PC-9 (cell line): ENCODE measurements around the gene DSCAML1. TPM values are rescaled to one million over a fixed set of nuclear protein-coding genes. Genes with fewer than 3 reads are reported as not detected.

ENCODE experiments used
- BruUV-seq: library from RNA; stranded (reverse); fragments of 400-500 nt; replicated peaks from 2 replicates; lab custom pipeline; 2021; lab: Mats Ljungman, UMichigan
- CTCF ChIA-PET: fragments of 300-600 bp; sonication (Branson Sonifier 250); formaldehyde crosslinking; loops from one replicate; lab custom pipeline; 2022; ENCODE audit warnings: antibody characterized with exemption; lab: Charles Lee
- POLR2A ChIA-PET: fragments of 300-600 bp; sonication (Branson Sonifier 250); formaldehyde crosslinking; loops from one replicate; lab custom pipeline; 2022; ENCODE audit warnings: antibody characterized with exemption; ENCODE audit not compliant: unreplicated experiment; lab: Charles Lee
- DNase-seq, 2 experiments: peaks; one replicate each; pipeline versions ENCODE4 v3.0.0 to v3.0.0-alpha.2; 2015 to 2022; ENCODE audit warnings: mixed read lengths in 1 of 2
- H2AFZ ChIP-seq: fragments of 200-600 bp; sonication (generic); 2 replicates; pipeline ENCODE4 v1.8.1; 2017; ENCODE audit warnings: antibody characterized with exemption
- H3F3A ChIP-seq: fragments of 200-600 bp; sonication (generic); 2 replicates; pipeline ENCODE4 v1.8.1; 2017; ENCODE audit warnings: antibody characterized with exemption, mild to moderate bottlenecking, low read depth; ENCODE audit not compliant: insufficient read depth
- H3K27ac ChIP-seq: fragments of 200-600 bp; sonication (generic); 2 replicates; pipeline ENCODE4 v1.6.1; 2016; ENCODE audit warnings: mixed run types
- H3K27me3 ChIP-seq: fragments of 200-600 bp; sonication (generic); 2 replicates; pipeline ENCODE4 v1.6.1; 2016; ENCODE audit warnings: low read depth, mixed run types; ENCODE audit not compliant: insufficient read depth
- H3K36me3 ChIP-seq: fragments of 200-600 bp; sonication (generic); 2 replicates; pipeline ENCODE4 v1.6.1; 2016; ENCODE audit warnings: low read depth, mixed run types
- H3K4me1 ChIP-seq: fragments of 200-600 bp; sonication (generic); replicated peaks from 2 replicates; pipeline ENCODE4 v1.6.1; 2016; ENCODE audit warnings: mixed run types; ENCODE audit not compliant: insufficient read depth
- H3K4me2 ChIP-seq: fragments of 200-600 bp; sonication (generic); 2 replicates; pipeline ENCODE4 v1.6.1; 2017; ENCODE audit warnings: mixed run types
- H3K4me3 ChIP-seq: fragments of 200-600 bp; sonication (generic); 2 replicates; pipeline ENCODE4 v1.6.1; 2016; ENCODE audit warnings: mixed run types
- H3K79me2 ChIP-seq: fragments of 200-600 bp; sonication (generic); 2 replicates; pipeline ENCODE4 v1.6.1; 2017; ENCODE audit warnings: low read depth, mixed run types
- H3K9me2 ChIP-seq: fragments of 200-600 bp; sonication (generic); 2 replicates; pipeline ENCODE4 v1.8.1; 2017; ENCODE audit warnings: mild to moderate bottlenecking; ENCODE audit not compliant: insufficient read depth
- H3K9me3 ChIP-seq: fragments of 200-600 bp; sonication (generic); 2 replicates; pipeline ENCODE4 v1.8.1; 2016; ENCODE audit warnings: low read depth; ENCODE audit not compliant: insufficient read depth
- H4K20me1 ChIP-seq: fragments of 200-600 bp; sonication (generic); 2 replicates; pipeline ENCODE4 v1.8.1; 2017; ENCODE audit not compliant: insufficient read depth
- EZH2 ChIP-seq: fragments of 200-600 bp; sonication (generic); IDR thresholded peaks from 2 replicates; pipeline ENCODE4 v1.8.0; 2017; ENCODE audit warnings: antibody characterized with exemption, low read depth
- intact Hi-C: fragments of 100-400 bp; cut with micrococcal nuclease; formaldehyde crosslinking; loops from one replicate; pipeline ENCODE4 v1.10.0; 2022; ENCODE audit not compliant: unreplicated experiment
- total RNA-seq: library from RNA; stranded (reverse); gene quantifications from 2 replicates; pipeline ENCODE4 v1.2.3, GENCODE V29; 2021
- TF ChIP-seq, protein P1 (sequence below): fragments of 200-600 bp; sonication (generic); conservative IDR thresholded peaks from 2 replicates; pipeline ENCODE4 v1.6.1; 2017; ENCODE audit warnings: mixed run types, antibody characterized with exemption, mild to moderate bottlenecking, moderate library complexity

The DSCAML1 gene
- total RNA-seq, 1 experiment from 2014 or later = not detected

DNA sequence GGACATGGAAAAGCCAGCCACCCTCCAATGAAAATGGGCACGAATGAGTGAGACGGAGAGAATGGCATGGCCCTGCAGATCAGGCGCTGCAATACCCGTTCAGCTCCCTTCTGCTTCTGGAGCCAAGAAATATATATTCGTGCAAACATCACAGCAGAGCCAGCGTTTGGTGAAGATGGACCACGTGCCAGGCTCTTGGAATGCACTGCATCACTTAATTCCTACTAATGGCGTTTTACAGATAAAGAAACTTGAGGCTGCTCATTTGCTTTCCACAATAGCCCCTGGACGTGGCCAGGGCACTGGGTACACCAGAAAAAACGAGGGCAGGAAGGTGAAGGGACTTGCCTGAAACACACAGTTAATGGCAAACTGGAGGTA lies 29.2 kb upstream of the DSCAML1 start:
- peaks cover 9% of the 10 kb centered on the region; the same call in 1 of the 2 replicates for H3K4me1 ChIP-seq
- H3K36me3 ChIP-seq = no peaks in the 10 kb centered on the region
- BruUV-seq = no TSS peak
- H4K20me1 ChIP-seq = no peaks in the 10 kb centered on the region
- H3K9me3 ChIP-seq = no peaks in the 10 kb centered on the region
- no peak overlapping the region for H3K4me3 ChIP-seq
- peaks cover 32% of the 10 kb centered on the region for H3K27me3 ChIP-seq
- intact Hi-C loops = loop anchor here (10.0 kb wide), 1 partner anchor 739 kb away; the partner anchor contains the start of gene IFT46
- TF ChIP-seq EZH2 = no peak
- TF ChIP-seq, protein P1, sequence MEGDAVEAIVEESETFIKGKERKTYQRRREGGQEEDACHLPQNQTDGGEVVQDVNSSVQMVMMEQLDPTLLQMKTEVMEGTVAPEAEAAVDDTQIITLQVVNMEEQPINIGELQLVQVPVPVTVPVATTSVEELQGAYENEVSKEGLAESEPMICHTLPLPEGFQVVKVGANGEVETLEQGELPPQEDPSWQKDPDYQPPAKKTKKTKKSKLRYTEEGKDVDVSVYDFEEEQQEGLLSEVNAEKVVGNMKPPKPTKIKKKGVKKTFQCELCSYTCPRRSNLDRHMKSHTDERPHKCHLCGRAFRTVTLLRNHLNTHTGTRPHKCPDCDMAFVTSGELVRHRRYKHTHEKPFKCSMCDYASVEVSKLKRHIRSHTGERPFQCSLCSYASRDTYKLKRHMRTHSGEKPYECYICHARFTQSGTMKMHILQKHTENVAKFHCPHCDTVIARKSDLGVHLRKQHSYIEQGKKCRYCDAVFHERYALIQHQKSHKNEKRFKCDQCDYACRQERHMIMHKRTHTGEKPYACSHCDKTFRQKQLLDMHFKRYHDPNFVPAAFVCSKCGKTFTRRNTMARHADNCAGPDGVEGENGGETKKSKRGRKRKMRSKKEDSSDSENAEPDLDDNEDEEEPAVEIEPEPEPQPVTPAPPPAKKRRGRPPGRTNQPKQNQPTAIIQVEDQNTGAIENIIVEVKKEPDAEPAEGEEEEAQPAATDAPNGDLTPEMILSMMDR = no peak
- H2AFZ ChIP-seq = no peak overlapping the region
- CTCF ChIA-PET = no interaction called here
- no peak overlapping the region for H3K27ac ChIP-seq
- no peaks in the 10 kb centered on the region for H3F3A ChIP-seq
- DNase-seq = no peak
- POLR2A ChIA-PET = interaction anchor here (0.6 kb wide), 1 partner anchor 407 kb away, joined by 3 read pairs; no protein-coding TSS in a partner anchor
- no peaks in the 10 kb centered on the region for H3K79me2 ChIP-seq
- H3K4me2 ChIP-seq = no peak overlapping the region
- H3K9me2 ChIP-seq = no peaks in the 10 kb centered on the region

DNA sequence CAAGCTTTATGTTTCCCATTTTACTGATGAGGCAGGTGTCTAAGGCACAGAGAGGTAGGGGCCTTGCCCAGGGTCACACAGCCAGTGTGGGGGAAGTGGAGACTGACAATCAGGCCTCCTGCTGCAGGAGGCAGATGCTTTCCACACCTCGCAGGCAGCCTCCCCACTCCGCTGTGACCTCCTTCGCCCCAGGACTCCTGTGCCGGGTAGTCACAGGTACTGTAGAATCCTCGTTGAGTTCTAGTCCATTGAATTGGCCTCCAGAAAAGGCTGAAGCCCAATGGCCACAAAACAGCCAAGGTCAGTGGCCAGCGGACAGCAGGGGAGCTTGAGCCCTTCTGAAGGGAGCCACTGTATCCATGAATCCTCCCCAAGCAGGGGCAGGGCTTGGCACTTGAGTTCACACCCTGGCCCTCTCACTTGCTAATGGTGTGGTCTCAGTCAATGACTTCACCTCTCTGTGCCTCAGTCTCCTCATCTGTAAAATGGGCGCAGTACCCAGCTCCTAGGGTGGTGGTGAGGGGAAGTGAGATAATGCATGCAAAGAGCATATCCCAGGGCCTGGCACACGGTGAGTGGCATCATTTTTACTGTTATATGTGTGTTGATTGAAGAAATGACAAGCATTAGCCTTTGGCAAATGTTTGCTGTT lies 28.6 kb upstream of the DSCAML1 start:
- Histone ChIP-seq H3K4me3 (no peak overlapping the region), H4K20me1 (no peaks in the 10 kb centered on the region), H3F3A (no peaks in the 10 kb centered on the region), H3K27ac (no peak overlapping the region), H3K9me2 (no peaks in the 10 kb centered on the region), H3K27me3 (peaks cover 32% of the 10 kb centered on the region), H3K36me3 (no peaks in the 10 kb centered on the region), H3K79me2 (no peaks in the 10 kb centered on the region), H3K4me1 (peaks cover 9% of the 10 kb centered on the region; the same call in 1 of the 2 replicates), H3K4me2 (no peak overlapping the region), H2AFZ (no peak overlapping the region), H3K9me3 (no peaks in the 10 kb centered on the region)
- ChIA-PET POLR2A (no interaction called here), CTCF (interaction anchor here (0.6 kb wide), 1 partner anchor 10 kb away, joined by 3 read pairs; no protein-coding TSS in a partner anchor)
- no TSS peak for BruUV-seq
- TF ChIP-seq EZH2 = no peak
- TF ChIP-seq, protein P1 = no peak
- DNase-seq = no peak
- intact Hi-C loops = loop anchor here (10.0 kb wide), 1 partner anchor 739 kb away; the partner anchor contains the start of gene IFT46

DNA sequence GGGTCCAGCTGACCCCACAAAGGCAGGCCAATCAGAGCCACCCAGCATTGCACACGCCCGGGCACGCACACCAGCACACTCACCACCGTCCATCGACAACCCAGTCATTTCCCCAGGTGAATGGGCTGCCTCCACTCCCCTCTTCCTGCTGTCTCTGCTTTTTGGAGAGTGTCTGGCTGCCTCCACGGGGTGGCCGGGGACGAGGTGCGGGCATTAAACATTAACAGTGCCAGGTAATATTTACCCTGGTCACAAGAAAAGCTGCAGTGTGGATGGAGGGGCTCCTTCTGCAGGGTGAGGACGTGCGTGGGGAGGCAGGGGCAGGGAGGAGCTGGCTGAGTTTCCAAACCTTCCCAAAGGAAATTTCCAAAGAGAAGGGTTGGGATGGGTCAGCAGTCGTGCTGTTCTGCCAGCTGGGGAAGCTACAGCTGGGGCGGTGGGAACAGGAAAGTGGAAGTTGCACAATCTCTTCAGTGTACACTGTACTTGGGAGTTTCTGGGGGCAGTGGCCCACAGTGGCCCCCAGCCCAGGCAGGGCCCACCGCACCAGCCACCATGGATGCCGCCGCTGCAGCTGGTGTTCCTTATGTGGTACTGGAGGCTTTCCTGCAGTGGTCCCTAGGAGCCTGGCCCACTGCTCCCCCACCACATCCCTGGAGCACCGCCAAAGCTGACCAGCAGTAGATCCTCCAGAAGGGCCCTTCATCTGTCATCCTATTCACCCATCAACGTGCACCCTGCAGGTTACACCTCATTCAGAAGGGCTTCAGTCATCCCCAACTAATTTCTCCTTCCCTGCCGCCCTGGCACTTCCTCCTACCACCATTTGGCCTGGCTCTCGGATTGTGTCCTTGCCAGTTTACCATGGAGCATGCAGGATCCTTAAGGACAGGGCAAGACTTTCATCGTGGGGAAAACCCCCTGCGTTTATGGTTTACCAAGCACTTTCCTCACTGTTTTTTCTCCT lies 27.8 kb upstream of the DSCAML1 start, which contains the start of gene FXYD2:
Gene FXYD2 (minus strand): TSS at position 174 of the 967 bp plus-strand sequence. CDS start 66 bp downstream, at position 108.
- Histone ChIP-seq H2AFZ (no peak within 1 kb of the TSS), H3K79me2 (no peaks in the 10 kb centered on the region), H3K27ac (no peak within 1 kb of the TSS), H3K27me3 (peaks cover 32% of the 10 kb centered on the region), H4K20me1 (no peaks in the 10 kb centered on the region), H3K4me2 (no peak within 1 kb of the TSS), H3F3A (no peaks in the 10 kb centered on the region), H3K9me2 (no peaks in the 10 kb centered on the region), H3K36me3 (no peaks in the 10 kb centered on the region), H3K4me3 (no peak within 1 kb of the TSS), H3K4me1 (peaks cover 9% of the 10 kb centered on the region; the same call in 1 of the 2 replicates), H3K9me3 (no peaks in the 10 kb centered on the region)
- TF ChIP-seq EZH2 = no peak
- TF ChIP-seq, protein P1 = no peak
- CTCF ChIA-PET = interaction anchor here (1.5 kb wide), 1 partner anchor 399 kb away, joined by 3 read pairs; no protein-coding TSS in a partner anchor
- no peak for DNase-seq
- intact Hi-C loops = loop anchor here (10.0 kb wide), 1 partner anchor 740 kb away; the partner anchor contains the start of gene IFT46
- no TSS peak for BruUV-seq
- POLR2A ChIA-PET = no interaction called here
